GM21529 (cell line): ENCODE data around the gene THRB.

Experiments
- ATAC-seq: cut with Tn5 transposase; IDR thresholded peaks from one replicate; pipeline ENCODE4 v1.9.1; 2021; ENCODE audit not compliant: unreplicated experiment

Gene THRB

GRCh38 chr3:24157106-24157505, 337.5 kb downstream of the THRB start:
- no peak for ATAC-seq

DNA sequence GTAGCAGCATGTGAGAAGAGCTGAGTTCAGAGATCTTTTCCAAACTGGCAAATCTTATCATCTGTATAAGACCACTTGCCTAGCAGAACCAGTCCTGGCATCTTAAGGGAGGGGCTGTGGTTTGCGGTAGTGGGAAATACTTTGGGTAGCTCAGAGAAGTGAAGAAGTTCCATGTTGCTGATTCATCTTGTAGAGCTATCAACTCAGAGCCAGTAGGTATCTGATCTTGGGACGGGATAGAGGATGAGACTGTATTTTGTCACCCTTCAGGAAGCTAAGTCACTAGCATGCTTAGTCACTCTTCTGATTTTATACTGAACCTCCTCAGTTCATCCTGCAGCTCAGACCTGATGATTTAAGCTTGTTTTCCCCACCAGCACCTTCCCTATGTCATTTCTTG, 338.2 kb downstream of the THRB start:
- ATAC-seq = no peak

GRCh38 chr3:24155276-24155675, 339.4 kb downstream of the THRB start:
- no peak for ATAC-seq

GRCh38 chr3:24154781-24155180, 339.9 kb downstream of the THRB start:
- peak; percentile 0 for ATAC-seq

GRCh38 chr3:24154013-24154695, 340.5 kb downstream of the THRB start:
- peak; percentile 87 for ATAC-seq

DNA sequence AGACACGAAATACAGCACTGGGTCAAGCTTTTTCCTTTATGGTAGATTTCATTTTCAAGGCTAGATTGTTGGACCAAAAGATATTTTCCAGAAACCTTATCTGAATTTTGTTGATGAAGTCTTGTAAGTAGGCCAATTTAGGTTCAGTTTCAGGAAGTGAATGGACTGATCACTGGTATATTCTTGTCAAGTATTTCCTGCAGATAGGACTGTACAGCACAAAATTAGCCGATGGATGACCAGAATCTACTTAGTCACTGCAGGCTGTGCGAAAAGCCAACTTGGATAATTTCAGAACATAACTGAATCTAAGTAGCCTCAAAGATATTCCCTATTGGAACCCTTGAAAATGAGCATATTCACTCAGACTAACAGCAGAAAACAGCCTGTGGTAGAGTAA, 343.1 kb downstream of the THRB start:
- ATAC-seq = no peak

DNA sequence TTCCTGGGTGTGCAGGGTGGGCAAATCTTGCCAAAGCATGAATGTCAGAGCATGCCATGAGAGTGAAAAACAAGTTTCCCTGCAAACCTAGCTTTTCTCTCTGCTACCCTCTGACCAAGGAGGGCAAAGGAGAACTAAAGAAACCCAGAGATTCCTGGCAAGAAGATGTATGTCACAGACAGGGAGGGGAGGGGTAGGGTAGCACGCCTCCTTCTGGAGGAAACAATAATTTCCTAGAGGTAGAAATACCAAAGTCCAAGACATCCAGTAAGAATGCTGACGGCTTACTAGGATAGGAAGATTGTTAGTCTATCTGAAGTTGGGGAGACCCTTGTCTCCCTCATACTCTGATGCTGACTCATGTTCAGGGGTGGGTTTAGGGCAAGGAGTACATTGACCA, 345.6 kb downstream of the THRB start:
- no peak for ATAC-seq

- ATAC-seq = no peak
These were observed 348.4 kb downstream of the THRB start for GRCh38 chr3:24145981-24146822.

GRCh38 chr3:24145481-24145880, 349.2 kb downstream of the THRB start:
- ATAC-seq = no peak

DNA sequence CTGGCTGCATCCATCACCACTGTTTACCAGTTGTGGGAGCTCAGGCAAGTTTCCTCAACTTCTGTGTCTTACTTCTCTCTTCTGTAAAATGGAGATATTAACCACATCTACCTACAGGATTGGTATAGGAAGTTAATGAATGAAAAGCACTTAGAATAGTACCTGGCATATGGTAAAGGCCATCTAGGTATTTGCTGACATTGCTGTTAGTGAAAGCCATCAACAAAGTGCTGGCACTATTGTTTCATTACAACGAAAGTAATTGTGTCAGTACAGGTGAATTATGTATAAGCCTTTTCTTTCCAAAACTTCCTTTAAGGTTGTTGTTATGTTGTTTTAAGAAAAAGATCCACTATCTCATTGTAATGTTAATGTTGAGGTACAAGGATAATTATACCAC, 352.5 kb downstream of the THRB start:
- no peak for ATAC-seq

DNA sequence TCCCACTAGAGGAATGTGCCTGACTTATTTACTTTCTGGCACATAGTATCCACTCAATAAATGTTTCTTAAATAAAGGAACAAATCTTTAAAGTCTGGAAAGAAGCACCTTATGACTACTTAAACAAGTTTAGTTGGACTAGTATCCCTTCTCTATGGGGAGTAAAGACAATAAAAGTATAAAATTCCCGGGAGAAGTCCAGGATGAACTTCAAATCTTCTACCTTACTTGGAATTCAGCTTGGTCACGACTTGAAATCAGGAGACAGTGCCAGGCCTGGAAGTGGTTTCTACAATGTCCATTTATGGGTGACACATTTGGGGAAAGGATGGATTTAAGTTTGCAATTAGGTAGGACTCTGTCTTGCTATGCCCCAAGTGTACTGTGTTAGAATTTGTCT, 353.1 kb downstream of the THRB start:
- no peak for ATAC-seq

GRCh38 chr3:24139463-24140412, 354.9 kb downstream of the THRB start:
- no peak for ATAC-seq

GRCh38 chr3:24138876-24139256, 355.8 kb downstream of the THRB start:
- ATAC-seq = no peak

- ATAC-seq = no peak
These were observed 356.4 kb downstream of the THRB start for GRCh38 chr3:24137958-24138875.

GRCh38 chr3:24137334-24137733, 357.3 kb downstream of the THRB start:
- ATAC-seq = no peak

DNA sequence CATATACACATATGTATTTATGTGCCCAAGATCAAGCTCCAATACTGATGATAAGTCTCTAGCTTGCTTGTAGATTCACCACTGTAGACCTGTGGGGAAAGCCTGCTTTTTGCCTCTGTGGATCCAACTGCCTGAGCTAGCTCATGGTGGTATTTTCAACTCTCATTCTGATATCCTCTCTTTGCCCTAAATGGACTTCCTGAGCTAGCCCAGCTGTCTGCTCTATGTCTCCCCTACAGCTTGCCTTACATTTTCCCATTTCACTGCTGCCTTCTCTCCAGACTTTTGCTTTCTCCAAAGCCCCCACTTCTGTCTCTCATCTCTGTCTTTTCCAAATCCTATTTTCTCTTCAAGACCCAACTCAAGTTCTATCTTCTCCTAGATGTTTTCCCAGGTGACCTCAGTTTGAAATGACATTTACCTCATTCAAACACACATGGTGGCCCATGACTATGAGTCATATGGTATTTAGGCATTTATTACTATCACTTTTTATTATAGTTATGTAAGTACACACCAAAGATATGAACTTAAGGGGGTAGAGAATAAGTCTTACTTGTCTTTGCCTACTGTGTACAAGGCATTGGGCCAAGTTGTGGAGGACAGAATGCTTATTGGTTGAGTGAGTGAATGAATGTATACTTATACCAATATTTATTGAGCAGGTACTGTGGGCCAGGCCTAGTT, 357.9 kb downstream of the THRB start:
- ATAC-seq = no peak

- no peak for ATAC-seq
These were observed 359.4 kb downstream of the THRB start for GRCh38 chr3:24135280-24135679.

GRCh38 chr3:24133942-24134341, 360.7 kb downstream of the THRB start:
- ATAC-seq = no peak

- no peak for ATAC-seq
These were observed 361.2 kb downstream of the THRB start for GRCh38 chr3:24133436-24133835.

DNA sequence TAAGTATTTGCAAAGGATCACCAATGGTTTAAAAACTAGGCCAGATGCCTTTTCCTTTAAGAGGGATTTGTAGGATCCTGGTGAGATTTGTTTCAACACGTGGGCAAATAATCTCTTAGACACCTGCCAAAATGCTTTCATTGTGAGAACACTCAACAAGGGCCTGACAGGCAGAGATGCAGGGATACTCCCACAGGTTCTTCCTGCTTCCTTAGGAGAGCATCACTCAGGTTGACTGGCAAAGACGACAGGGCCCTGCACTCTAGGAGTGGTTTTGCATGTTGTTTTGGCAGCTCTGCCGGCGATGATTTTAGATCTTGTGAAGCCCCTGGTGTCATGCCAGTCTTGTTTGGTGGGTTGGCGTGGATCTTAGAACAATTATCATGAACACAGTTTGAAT, 365.1 kb downstream of the THRB start:
- no peak for ATAC-seq
